Upper lobe of left lung (tissue), 6 donors: Measurements from ENCODE around the gene BCAS1. TPM values are rescaled to one million over a fixed set of nuclear protein-coding genes. Genes with fewer than 3 reads are reported as not detected.
A peak's percentile ranks its signal among the peaks of the same experiment; 100 is the strongest.

Experiments used
- ATAC-seq, 2 donors: fragments of 200-7000 bp; cut with Tn5 transposase; one replicate each; pipeline ENCODE4 v1.9.1; 2022; ENCODE audit warnings: mild to moderate bottlenecking in 2 of 2, moderate library complexity in 2 of 2; ENCODE audit not compliant: low FRiP score in 2 of 2
- DNase-seq, 2 donors: peaks; one replicate each; pipeline ENCODE4 v3.0.0-alpha.2; 2019 to 2020
- H3K27ac ChIP-seq, 4 donors: fragments of 200-600 bp; sonication (generic); one replicate each; pipeline ENCODE4 v1.5.1; 2016 to 2019
- H3K27me3 ChIP-seq, 4 donors: fragments of 200-600 bp; sonication (generic); one replicate each; pipeline ENCODE4 v1.5.1; 2017 to 2019
- H3K36me3 ChIP-seq, 4 donors: fragments of 200-600 bp; sonication (generic); one replicate each; pipeline ENCODE4 v1.5.1; 2016 to 2019
- H3K4me1 ChIP-seq, 4 donors: fragments of 200-600 bp; sonication (generic); one replicate each; pipeline ENCODE4 v1.5.1; 2018 to 2019
- H3K4me3 ChIP-seq, 4 donors: fragments of 200-600 bp; sonication (generic); one replicate each; pipeline ENCODE4 v1.5.1; 2017 to 2019; ENCODE audit warnings: mild to moderate bottlenecking in 2 of 4, moderate library complexity in 1 of 4
- H3K9me3 ChIP-seq, 4 donors: fragments of 200-600 bp; sonication (generic); one replicate each; pipeline ENCODE4 v1.5.1; 2018 to 2019
- CTCF ChIP-seq, 6 experiments: fragments of 450-650 bp in 4 of 6; fragments of 200-600 bp in 2 of 6; sonication (generic) in 2 of 6; IDR thresholded peaks; one replicate each; pipeline ENCODE4 v1.5.1; 2016 to 2019; ENCODE audit warnings: antibody characterized with exemption in 6 of 6
- EP300 ChIP-seq, 4 donors: sonication (generic); formaldehyde crosslinking; IDR thresholded peaks; one replicate each; pipeline ENCODE4 v1.5.1; 2017; ENCODE audit warnings: antibody characterized with exemption in 4 of 4, control low read depth in 2 of 4
- POLR2A ChIP-seq, 4 donors: fragments of 450-650 bp; IDR thresholded peaks; one replicate each; pipeline ENCODE4 v1.5.1; 2016 to 2017; ENCODE audit warnings: antibody characterized with exemption in 4 of 4, mild to moderate bottlenecking in 2 of 4
- POLR2AphosphoS5 ChIP-seq, 2 donors: sonication (generic); formaldehyde crosslinking; IDR thresholded peaks; one replicate each; pipeline ENCODE4 v1.5.1; 2017; ENCODE audit warnings: antibody characterized with exemption in 2 of 2
- WGBS, 2 donors: methylation state at CpG; one replicate each; pipeline ENCODE4 v1.1.5; 2017 to 2018; 5-methylcytosine and 5-hydroxymethylcytosine counted together
- total RNA-seq, 6 donors: library from RNA; depleted of rRNA in 4 of 6; stranded (reverse); fragments of >200 nt in 4 of 6; gene quantifications; one replicate each; pipeline versions ENCODE4 v1.1.0 to v1.2.1, GENCODE V29; 2016 to 2021
- donor health status: DM: no; HTN: no; CAD: no; lungs with moderate emphysema.
- donor health status: DM: no; HTN: yes; CAD: no; lungs with severe emphysema.

The BCAS1 gene
- total RNA-seq, 6 donors from 2014 or later: 0.74 to 11.2 (median 1.3) TPM

- no peaks in the 10 kb centered on the region for H3K36me3 ChIP-seq
- ATAC-seq: no peak
- no peak for DNase-seq
- peak overlapping the region in 3 of 4 donors; percentile 85 to 91 (median 90) for H3K27ac ChIP-seq
- no peaks in the 10 kb centered on the region for H3K9me3 ChIP-seq
- H3K4me3 ChIP-seq: no peak overlapping the region
- H3K4me1 ChIP-seq: peaks cover 28 to 31% (median 31%) of the 10 kb centered on the region in 4 donors
- H3K27me3 ChIP-seq: no peaks in the 10 kb centered on the region
- WGBS, 2 donors: 54 to 55% methylated on average over 9 of the region's 9 CpGs
- TF ChIP-seq EP300 (IDR thresholded peaks at IDR 0.05): no peak
- no peak for TF ChIP-seq POLR2AphosphoS5 (IDR thresholded peaks at IDR 0.05)
- TF ChIP-seq CTCF (IDR thresholded peaks at IDR 0.05): no peak
- TF ChIP-seq POLR2A (IDR thresholded peaks at IDR 0.05): no peak
Observed at GRCh38 chr20:53914091-53914780, 156.2 kb downstream of the BCAS1 start.

- TF ChIP-seq POLR2AphosphoS5 (IDR thresholded peaks at IDR 0.05): no peak
- H3K27ac ChIP-seq: no peak overlapping the region
- ATAC-seq: no peak
- WGBS, 2 donors: 82 to 85% methylated on average over 6 of the region's 6 CpGs
- DNase-seq: no peak
- no peaks in the 10 kb centered on the region for H3K9me3 ChIP-seq
- H3K27me3 ChIP-seq: no peaks in the 10 kb centered on the region
- no peak overlapping the region for H3K4me3 ChIP-seq
- H3K4me1 ChIP-seq: peaks cover 16 to 19% (median 17%) of the 10 kb centered on the region in 4 donors
- H3K36me3 ChIP-seq: no peaks in the 10 kb centered on the region
Observed at GRCh38 chr20:53911301-53911700, 159.1 kb downstream of the BCAS1 start.

GRCh38 chr20:53910351-53911002 is 159.9 kb downstream of the BCAS1 start:
- peak overlapping the region in 2 of 4 donors; percentile 3 to 52 for H3K27ac ChIP-seq
- WGBS, 2 donors: 86 to 88% methylated on average over 13 of the region's 13 CpGs

GRCh38 chr20:53907968-53908751 is 162.2 kb downstream of the BCAS1 start:
- ATAC-seq: no peak
- H3K27ac ChIP-seq: peak overlapping the region in 2 of 4 donors; percentile 26 to 75
- no peaks in the 10 kb centered on the region for H3K27me3 ChIP-seq
- H3K36me3 ChIP-seq: no peaks in the 10 kb centered on the region
- no peaks in the 10 kb centered on the region for H3K9me3 ChIP-seq
- 89 to 90% methylated on average over 11 of the region's 11 CpGs for WGBS, 2 donors
- no peak overlapping the region for H3K4me3 ChIP-seq
- DNase-seq: no peak
- no peak for TF ChIP-seq POLR2AphosphoS5 (IDR thresholded peaks at IDR 0.05)
- TF ChIP-seq EP300 (IDR thresholded peaks at IDR 0.05): no peak
- TF ChIP-seq POLR2A (IDR thresholded peaks at IDR 0.05): no peak
- TF ChIP-seq CTCF (IDR thresholded peaks at IDR 0.05): no peak
- H3K4me1 ChIP-seq: peaks cover 0 to 6% (median 2%) of the 10 kb centered on the region in 4 donors

More at GRCh38 chr20:53910351-53911002, 159.9 kb downstream of the BCAS1 start:
- Histone ChIP-seq H3K4me1 (peaks cover 12 to 15% (median 13%) of the 10 kb centered on the region in 4 donors), H3K9me3 (no peaks in the 10 kb centered on the region), H3K36me3 (no peaks in the 10 kb centered on the region), H3K4me3 (no peak overlapping the region), H3K27me3 (no peaks in the 10 kb centered on the region)
- ATAC-seq (no peak), DNase-seq (no peak)
- no peak for TF ChIP-seq POLR2AphosphoS5 (IDR thresholded peaks at IDR 0.05)

GRCh38 chr20:53905820-53906191 is 164.6 kb downstream of the BCAS1 start:
- no peak for TF ChIP-seq POLR2AphosphoS5 (IDR thresholded peaks at IDR 0.05)
- TF ChIP-seq CTCF (IDR thresholded peaks at IDR 0.05): no peak
- no peak for TF ChIP-seq EP300 (IDR thresholded peaks at IDR 0.05)
- no peak for TF ChIP-seq POLR2A (IDR thresholded peaks at IDR 0.05)
- Histone ChIP-seq H3K4me3 (no peak overlapping the region), H3K27me3 (no peaks in the 10 kb centered on the region), H3K4me1 (peaks cover 0 to 19% (median 9%) of the 10 kb centered on the region in 4 donors), H3K36me3 (no peaks in the 10 kb centered on the region), H3K9me3 (no peaks in the 10 kb centered on the region), H3K27ac (peak overlapping the region in 3 of 4 donors; percentile 65 to 76 (median 75))
- WGBS, 2 donors: 88 to 92% methylated on average over 5 of the region's 5 CpGs
- ATAC-seq (no peak), DNase-seq (no peak)
